Mucosa of descending colon (tissue), 3 donors: Measurements from ENCODE around the gene PIK3CA. TPM values are rescaled to one million over a fixed set of nuclear protein-coding genes. Genes with fewer than 3 reads are reported as not detected.

Experiments used
- ATAC-seq: fragments of 200-7000 bp; cut with Tn5 transposase; one replicate; pipeline ENCODE4 v1.9.1; 2020; ENCODE audit warnings: mild to moderate bottlenecking, moderate library complexity
- DNase-seq, 3 donors: peaks; one replicate each; pipeline ENCODE4 v3.0.0-alpha.2; 2020
- H3K36me3 ChIP-seq: fragments of 200-600 bp; one replicate; pipeline ENCODE4 v1.8.0; 2021; ENCODE audit warnings: low read depth, mild to moderate bottlenecking
- H3K4me1 ChIP-seq: fragments of 200-600 bp; one replicate; pipeline ENCODE4 v1.8.0; 2021; ENCODE audit warnings: low read depth, mild to moderate bottlenecking
- H3K4me3 ChIP-seq: fragments of 200-600 bp; one replicate; pipeline ENCODE4 v1.8.0; 2021; ENCODE audit warnings: mild to moderate bottlenecking
- H3K9me3 ChIP-seq: fragments of 200-600 bp; one replicate; pipeline ENCODE4 v1.8.0; 2021; ENCODE audit warnings: mild to moderate bottlenecking
- CTCF ChIP-seq: fragments of 200-600 bp; IDR thresholded peaks from one replicate; pipeline ENCODE4 v1.8.0; 2022; ENCODE audit warnings: antibody characterized with exemption, mild to moderate bottlenecking
- intact Hi-C, 2 donors: fragments of 100-400 bp; cut with DNase I in 1 of 2; cut with micrococcal nuclease in 1 of 2; formaldehyde crosslinking; loops; one replicate each; pipeline versions ENCODE4 v1.11.0 to v1.11.1; 2022; cut with DNase I, micrococcal nuclease
- total RNA-seq, 3 donors: library from RNA; stranded (reverse); fragmentation: NEBNext Ultra II Directional in 2 of 3; extraction: Animal tissue kit (Norgen Biotek cat#: 25700) in 2 of 3; gene quantifications; one replicate each; pipeline versions ENCODE4 v1.2.1 to v1.2.4, GENCODE V29; 2021 to 2023
- donor health status: DM: no; HTN: no; CAD: no; lungs with moderate emphysema.
- donor health status: DM: no; HTN: no; CAD: no.
- donor health status: DM: no; HTN: yes; CAD: no.

PIK3CA gene
- total RNA-seq, 3 donors from 2014 or later, result 16.5 to 30.6 (median 19.5) TPM

- no peak for TF ChIP-seq CTCF
- Histone ChIP-seq H3K9me3 (no peaks in the 10 kb centered on the region), H3K4me3 (no peak overlapping the region), H3K4me1 (peaks cover 6% of the 10 kb centered on the region), H3K36me3 (no peaks in the 10 kb centered on the region)
- intact Hi-C loops, result no loop called here
- DNase-seq (no peak), ATAC-seq (no peak)
These were observed 38.3 kb downstream of the PIK3CA start for GRCh38 chr3:179186426-179186825.

GRCh38 chr3:179189759-179190158 is 41.6 kb downstream of the PIK3CA start:
- peak; percentile 21 for ATAC-seq
- intact Hi-C loops, result no loop called here
- no peak overlapping the region for H3K4me3 ChIP-seq

GRCh38 chr3:179190581-179190980 is 42.4 kb downstream of the PIK3CA start:
- no peak for TF ChIP-seq CTCF
- Histone ChIP-seq H3K4me1 (peaks cover 6% of the 10 kb centered on the region), H3K36me3 (no peaks in the 10 kb centered on the region), H3K4me3 (no peak overlapping the region), H3K9me3 (no peaks in the 10 kb centered on the region)
- ATAC-seq (no peak), DNase-seq (no peak)
- intact Hi-C loops, result no loop called here

More at GRCh38 chr3:179189759-179190158, 41.6 kb downstream of the PIK3CA start:
- H3K4me1 ChIP-seq, result peaks cover 4% of the 10 kb centered on the region
- no peak for TF ChIP-seq CTCF
- H3K9me3 ChIP-seq, result no peaks in the 10 kb centered on the region
- DNase-seq, result peak in 1 of 3 donors; percentile 7
- no peaks in the 10 kb centered on the region for H3K36me3 ChIP-seq

GRCh38 chr3:179192542-179192941 is 44.4 kb downstream of the PIK3CA start:
- TF ChIP-seq CTCF, result no peak
- no peaks in the 10 kb centered on the region for H3K9me3 ChIP-seq
- DNase-seq (no peak), ATAC-seq (no peak)
- intact Hi-C loops, result no loop called here
- H3K4me1 ChIP-seq, result peaks cover 10% of the 10 kb centered on the region
- no peaks in the 10 kb centered on the region for H3K36me3 ChIP-seq
- H3K4me3 ChIP-seq, result no peak overlapping the region

- DNase-seq (no peak), ATAC-seq (no peak)
- Histone ChIP-seq H3K4me1 (peaks cover 6% of the 10 kb centered on the region), H3K9me3 (no peaks in the 10 kb centered on the region), H3K4me3 (no peak overlapping the region), H3K36me3 (no peaks in the 10 kb centered on the region)
- intact Hi-C loops, result no loop called here
- no peak for TF ChIP-seq CTCF
These were observed 46.8 kb downstream of the PIK3CA start for GRCh38 chr3:179194931-179195330.

- no peaks in the 10 kb centered on the region for H3K36me3 ChIP-seq
- ATAC-seq (peak; percentile 12), DNase-seq (no peak)
- H3K4me3 ChIP-seq, result no peak overlapping the region
- H3K9me3 ChIP-seq, result no peaks in the 10 kb centered on the region
- intact Hi-C loops, result no loop called here
- TF ChIP-seq CTCF, result no peak
- H3K4me1 ChIP-seq, result peaks cover 6% of the 10 kb centered on the region
These were observed 47.9 kb downstream of the PIK3CA start for GRCh38 chr3:179196098-179196497.
